Keratinocyte (primary cell): ENCODE measurements around the gene IMPDH2.

Experiments
- EZH2 ChIP-seq: IDR thresholded peaks from one replicate; pipeline ENCODE4 v1.6.1; 2012; ENCODE audit warnings: inconsistent platforms, mild to moderate bottlenecking, low read length, moderate library complexity
- TF ChIP-seq, protein P1 (sequence below), 3 experiments: IDR thresholded peaks in 1 of 3; conservative IDR thresholded peaks in 1 of 3; optimal IDR thresholded peaks in 1 of 3; 2 replicates in 2 of 3; 3 replicates in 1 of 3; pipeline versions ENCODE3 to v1.5.1; 2011; ENCODE audit warnings: low read length in 3 of 3, mild to moderate bottlenecking in 3 of 3, moderate library complexity in 2 of 3, control low read depth in 1 of 3, inconsistent platforms in 1 of 3; ENCODE audit not compliant: insufficient read depth in 2 of 3; ENCODE audit errors: extremely low read depth in 1 of 3

DNA sequence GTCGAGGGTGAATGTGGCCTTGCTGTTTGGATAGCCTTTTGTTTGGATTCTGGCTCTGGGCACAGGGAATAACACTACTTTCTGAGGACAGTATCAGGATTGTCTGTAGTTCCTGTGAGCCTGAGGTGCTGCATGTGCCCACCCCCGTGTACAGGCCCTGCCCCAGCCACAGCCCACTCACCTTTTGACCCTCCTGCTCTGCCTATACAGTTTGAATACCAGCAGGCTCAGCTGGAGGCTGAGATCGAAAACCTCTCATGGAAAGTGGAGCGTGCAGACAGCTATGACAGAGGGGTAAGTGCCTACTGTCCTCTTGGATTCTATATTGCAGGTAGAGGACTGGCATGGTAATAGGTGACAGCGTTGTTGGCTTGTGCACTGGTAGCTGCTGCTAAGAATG lies 46.5 kb downstream of the IMPDH2 start:
- TF ChIP-seq, protein P1, sequence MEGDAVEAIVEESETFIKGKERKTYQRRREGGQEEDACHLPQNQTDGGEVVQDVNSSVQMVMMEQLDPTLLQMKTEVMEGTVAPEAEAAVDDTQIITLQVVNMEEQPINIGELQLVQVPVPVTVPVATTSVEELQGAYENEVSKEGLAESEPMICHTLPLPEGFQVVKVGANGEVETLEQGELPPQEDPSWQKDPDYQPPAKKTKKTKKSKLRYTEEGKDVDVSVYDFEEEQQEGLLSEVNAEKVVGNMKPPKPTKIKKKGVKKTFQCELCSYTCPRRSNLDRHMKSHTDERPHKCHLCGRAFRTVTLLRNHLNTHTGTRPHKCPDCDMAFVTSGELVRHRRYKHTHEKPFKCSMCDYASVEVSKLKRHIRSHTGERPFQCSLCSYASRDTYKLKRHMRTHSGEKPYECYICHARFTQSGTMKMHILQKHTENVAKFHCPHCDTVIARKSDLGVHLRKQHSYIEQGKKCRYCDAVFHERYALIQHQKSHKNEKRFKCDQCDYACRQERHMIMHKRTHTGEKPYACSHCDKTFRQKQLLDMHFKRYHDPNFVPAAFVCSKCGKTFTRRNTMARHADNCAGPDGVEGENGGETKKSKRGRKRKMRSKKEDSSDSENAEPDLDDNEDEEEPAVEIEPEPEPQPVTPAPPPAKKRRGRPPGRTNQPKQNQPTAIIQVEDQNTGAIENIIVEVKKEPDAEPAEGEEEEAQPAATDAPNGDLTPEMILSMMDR (optimal IDR thresholded peaks at IDR 0.05 in 1 of 3, IDR thresholded peaks at IDR 0.05 in 1 of 3, conservative IDR thresholded peaks at IDR 0.05 in 1 of 3; ENCODE audit: extremely low read depth in 1 of 3, insufficient read depth in 2 of 3, low read length in 3 of 3) = no peak
- no peak for TF ChIP-seq EZH2
